Mucosa of descending colon (tissue), 3 donors: ENCODE measurements around the gene ST7L. TPM values are rescaled to one million over a fixed set of nuclear protein-coding genes. Genes with fewer than 3 reads are reported as not detected.
A peak's percentile ranks its signal among the peaks of the same experiment; 100 is the strongest.

Experiments
- ATAC-seq: fragments of 200-7000 bp; cut with Tn5 transposase; one replicate; pipeline ENCODE4 v1.9.1; 2020; ENCODE audit warnings: mild to moderate bottlenecking, moderate library complexity
- DNase-seq, 3 donors: peaks; one replicate each; pipeline ENCODE4 v3.0.0-alpha.2; 2020
- H3K36me3 ChIP-seq: fragments of 200-600 bp; one replicate; pipeline ENCODE4 v1.8.0; 2021; ENCODE audit warnings: low read depth, mild to moderate bottlenecking
- H3K4me1 ChIP-seq: fragments of 200-600 bp; one replicate; pipeline ENCODE4 v1.8.0; 2021; ENCODE audit warnings: low read depth, mild to moderate bottlenecking
- H3K4me3 ChIP-seq: fragments of 200-600 bp; one replicate; pipeline ENCODE4 v1.8.0; 2021; ENCODE audit warnings: mild to moderate bottlenecking
- H3K9me3 ChIP-seq: fragments of 200-600 bp; one replicate; pipeline ENCODE4 v1.8.0; 2021; ENCODE audit warnings: mild to moderate bottlenecking
- intact Hi-C, 2 donors: fragments of 100-400 bp; cut with DNase I in 1 of 2; cut with micrococcal nuclease in 1 of 2; formaldehyde crosslinking; loops; one replicate each; pipeline versions ENCODE4 v1.11.0 to v1.11.1; 2022; cut with DNase I, micrococcal nuclease
- long read RNA-seq, 2 donors: library from polyadenylated mRNA; unstranded; transcript quantifications; one replicate each; pipeline ENCODE4 v2.0.0, GENCODE V29; 2019 to 2021
- total RNA-seq, 3 donors: library from RNA; stranded (reverse); fragmentation: NEBNext Ultra II Directional in 2 of 3; extraction: Animal tissue kit (Norgen Biotek cat#: 25700) in 2 of 3; gene quantifications; one replicate each; pipeline versions ENCODE4 v1.2.1 to v1.2.4, GENCODE V29; 2021 to 2023
- TF ChIP-seq, protein P1 (sequence below): fragments of 200-600 bp; IDR thresholded peaks from one replicate; pipeline ENCODE4 v1.8.0; 2022; ENCODE audit warnings: antibody characterized with exemption, mild to moderate bottlenecking
- donor health status: DM: no; HTN: no; CAD: no; lungs with moderate emphysema.
- donor health status: DM: no; HTN: no; CAD: no.
- donor health status: DM: no; HTN: yes; CAD: no.

The ST7L gene, protein sequence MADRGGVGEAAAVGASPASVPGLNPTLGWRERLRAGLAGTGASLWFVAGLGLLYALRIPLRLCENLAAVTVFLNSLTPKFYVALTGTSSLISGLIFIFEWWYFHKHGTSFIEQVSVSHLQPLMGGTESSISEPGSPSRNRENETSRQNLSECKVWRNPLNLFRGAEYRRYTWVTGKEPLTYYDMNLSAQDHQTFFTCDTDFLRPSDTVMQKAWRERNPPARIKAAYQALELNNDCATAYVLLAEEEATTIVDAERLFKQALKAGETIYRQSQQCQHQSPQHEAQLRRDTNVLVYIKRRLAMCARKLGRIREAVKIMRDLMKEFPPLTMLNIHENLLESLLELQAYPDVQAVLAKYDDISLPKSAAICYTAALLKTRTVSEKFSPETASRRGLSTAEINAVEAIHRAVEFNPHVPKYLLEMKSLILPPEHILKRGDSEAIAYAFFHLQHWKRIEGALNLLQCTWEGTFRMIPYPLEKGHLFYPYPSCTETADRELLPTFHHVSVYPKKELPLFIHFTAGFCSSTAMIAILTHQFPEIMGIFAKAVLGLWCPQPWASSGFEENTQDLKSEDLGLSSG
- total RNA-seq, result 10 to 100 TPM; 15.9 to 21.2 (median 21.1) TPM
- long read RNA-seq, donor 1, full-length matches to known transcripts, result 5 of 17 reads
- long read RNA-seq, donor 1, partial matches to known transcripts, result 4 of 17 reads
- long read RNA-seq, donor 1, other reads (novel, unspliced or antisense), result 8 of 17 reads
- long read RNA-seq, donor 2, partial matches to known transcripts, result 5 of 12 reads
- long read RNA-seq, donor 2, other reads (novel, unspliced or antisense), result 5 of 12 reads

DNA sequence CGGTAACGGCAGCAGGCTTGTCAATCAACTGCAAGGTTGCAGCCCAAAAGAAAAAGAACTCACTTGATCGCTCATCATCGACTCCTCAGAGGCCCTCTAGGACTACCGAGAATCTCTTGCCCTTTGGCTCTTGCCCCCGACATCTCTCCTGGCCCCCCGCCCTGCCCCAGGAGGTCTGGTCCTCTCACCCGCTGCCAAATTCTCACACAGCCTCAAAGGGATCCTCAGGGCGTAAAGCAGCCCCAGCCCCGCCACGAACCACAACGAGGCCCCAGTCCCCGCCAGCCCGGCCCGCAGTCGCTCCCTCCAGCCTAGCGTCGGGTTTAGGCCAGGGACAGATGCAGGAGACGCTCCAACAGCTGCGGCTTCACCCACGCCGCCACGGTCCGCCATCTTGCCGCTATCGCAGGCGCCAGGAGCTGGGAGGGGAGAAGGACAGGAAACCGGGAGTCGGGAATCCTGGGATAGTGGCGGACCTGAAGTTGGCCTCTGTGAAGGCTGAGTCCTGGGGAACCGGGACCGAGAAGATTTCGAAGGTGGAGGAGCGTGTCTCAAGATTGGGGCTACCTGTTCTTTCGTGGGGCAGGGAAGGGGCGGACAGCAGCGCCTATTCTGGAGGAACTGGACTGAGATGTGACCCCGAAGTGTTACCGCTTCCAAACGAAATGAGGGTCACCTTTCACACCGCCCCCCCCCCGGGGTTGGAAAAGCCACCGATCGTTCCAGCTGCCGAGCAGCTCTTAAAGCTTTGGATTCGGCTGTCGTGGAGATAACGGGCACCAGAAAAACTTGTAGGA lies at the start of gene ST7L:
TSS of gene ST7L (minus strand) at position 421 of the 797 bp plus-strand sequence. CDS start at position 393, 28 bp downstream.
- Histone ChIP-seq H3K36me3 (no peaks in the 10 kb centered on the region), H3K4me1 (peaks cover 20% of the 10 kb centered on the region), H3K9me3 (no peaks in the 10 kb centered on the region), H3K4me3 (peak within 1 kb of the TSS; percentile 87)
- TF ChIP-seq, protein P1, sequence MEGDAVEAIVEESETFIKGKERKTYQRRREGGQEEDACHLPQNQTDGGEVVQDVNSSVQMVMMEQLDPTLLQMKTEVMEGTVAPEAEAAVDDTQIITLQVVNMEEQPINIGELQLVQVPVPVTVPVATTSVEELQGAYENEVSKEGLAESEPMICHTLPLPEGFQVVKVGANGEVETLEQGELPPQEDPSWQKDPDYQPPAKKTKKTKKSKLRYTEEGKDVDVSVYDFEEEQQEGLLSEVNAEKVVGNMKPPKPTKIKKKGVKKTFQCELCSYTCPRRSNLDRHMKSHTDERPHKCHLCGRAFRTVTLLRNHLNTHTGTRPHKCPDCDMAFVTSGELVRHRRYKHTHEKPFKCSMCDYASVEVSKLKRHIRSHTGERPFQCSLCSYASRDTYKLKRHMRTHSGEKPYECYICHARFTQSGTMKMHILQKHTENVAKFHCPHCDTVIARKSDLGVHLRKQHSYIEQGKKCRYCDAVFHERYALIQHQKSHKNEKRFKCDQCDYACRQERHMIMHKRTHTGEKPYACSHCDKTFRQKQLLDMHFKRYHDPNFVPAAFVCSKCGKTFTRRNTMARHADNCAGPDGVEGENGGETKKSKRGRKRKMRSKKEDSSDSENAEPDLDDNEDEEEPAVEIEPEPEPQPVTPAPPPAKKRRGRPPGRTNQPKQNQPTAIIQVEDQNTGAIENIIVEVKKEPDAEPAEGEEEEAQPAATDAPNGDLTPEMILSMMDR, result no peak
- ATAC-seq (peak; percentile 78), DNase-seq (peak; percentile 80 to 84 (median 80))
- intact Hi-C loops, result loop anchor here in 1 of 2 donors (10.0 kb wide), 2 partner anchors 114 to 224 kb away; partner anchors contain the start of genes CTTNBP2NL and WNT2B

DNA sequence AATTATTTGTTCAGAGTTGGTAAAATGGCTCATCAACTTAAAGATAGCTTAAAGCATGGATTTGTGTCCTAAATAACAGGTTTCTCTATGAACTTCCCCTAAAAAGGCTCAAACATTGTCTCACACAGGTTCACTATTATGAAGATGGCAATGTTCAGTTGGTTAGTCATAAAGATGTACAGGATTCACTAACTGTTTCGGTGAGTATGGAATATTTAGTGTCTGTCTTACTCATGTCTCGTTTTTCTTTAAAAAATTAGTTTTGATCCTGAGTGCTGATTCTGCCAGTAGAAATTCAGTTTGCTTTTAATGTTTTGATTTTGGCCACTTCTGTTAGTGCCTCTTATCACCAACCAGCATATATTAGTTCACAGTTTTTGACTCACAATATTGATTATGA lies 48.0 kb upstream of the ST7L start:
- DNase-seq (no peak), ATAC-seq (no peak)
- TF ChIP-seq, protein P1, result no peak
- H3K36me3 ChIP-seq, result peaks cover 2% of the 10 kb centered on the region
- H3K9me3 ChIP-seq, result no peaks in the 10 kb centered on the region
- no peaks in the 10 kb centered on the region for H3K4me1 ChIP-seq
- intact Hi-C loops, result no loop called here
- no peak overlapping the region for H3K4me3 ChIP-seq

DNA sequence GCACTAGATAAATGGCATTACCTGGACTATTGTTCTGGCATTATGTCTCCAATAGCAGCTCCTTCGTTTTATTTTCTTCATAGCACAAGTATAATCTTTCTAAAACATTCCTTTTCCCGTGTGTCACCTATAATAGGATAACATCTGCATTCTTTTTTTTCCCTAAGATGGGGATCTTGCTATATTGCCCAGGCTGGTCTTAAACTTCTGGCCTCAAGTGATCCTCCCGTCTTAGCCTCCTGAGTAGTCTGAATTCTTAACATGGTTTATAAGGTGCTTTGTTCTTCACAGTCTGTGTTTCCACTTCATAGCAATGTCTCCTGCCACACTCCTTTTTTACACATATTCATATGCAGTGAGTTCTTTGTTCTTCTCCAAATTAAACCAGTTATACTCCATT lies 46.9 kb upstream of the ST7L start:
- DNase-seq (no peak), ATAC-seq (no peak)
- H3K36me3 ChIP-seq, result peaks cover 13% of the 10 kb centered on the region
- TF ChIP-seq, protein P1, result no peak
- intact Hi-C loops, result no loop called here
- H3K9me3 ChIP-seq, result no peaks in the 10 kb centered on the region
- no peak overlapping the region for H3K4me3 ChIP-seq
- no peaks in the 10 kb centered on the region for H3K4me1 ChIP-seq

DNA sequence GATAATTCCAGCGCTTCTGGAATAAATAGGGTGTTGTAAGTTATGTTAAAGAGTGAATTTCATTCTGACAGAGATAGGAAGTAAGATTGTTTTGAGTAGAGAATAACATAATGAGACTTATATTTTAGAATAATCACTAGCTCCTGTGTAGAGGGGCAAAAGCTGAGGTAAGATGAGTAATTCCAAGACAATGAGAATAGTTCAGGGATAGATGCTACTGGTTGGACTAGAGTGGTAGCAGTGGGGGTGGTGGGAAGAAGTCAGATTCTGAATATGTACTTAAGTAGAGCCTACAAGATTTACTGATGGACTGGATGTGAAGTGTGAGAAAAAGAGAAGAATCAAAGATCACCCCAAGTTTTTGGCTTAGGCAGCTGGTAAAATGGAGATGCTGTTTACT lies 32.3 kb upstream of the ST7L start:
- no peaks in the 10 kb centered on the region for H3K4me1 ChIP-seq
- no peaks in the 10 kb centered on the region for H3K36me3 ChIP-seq
- TF ChIP-seq, protein P1, result no peak
- no peak overlapping the region for H3K4me3 ChIP-seq
- no peaks in the 10 kb centered on the region for H3K9me3 ChIP-seq
- ATAC-seq, result no peak
- intact Hi-C loops, result no loop called here
- DNase-seq, result no peak

DNA sequence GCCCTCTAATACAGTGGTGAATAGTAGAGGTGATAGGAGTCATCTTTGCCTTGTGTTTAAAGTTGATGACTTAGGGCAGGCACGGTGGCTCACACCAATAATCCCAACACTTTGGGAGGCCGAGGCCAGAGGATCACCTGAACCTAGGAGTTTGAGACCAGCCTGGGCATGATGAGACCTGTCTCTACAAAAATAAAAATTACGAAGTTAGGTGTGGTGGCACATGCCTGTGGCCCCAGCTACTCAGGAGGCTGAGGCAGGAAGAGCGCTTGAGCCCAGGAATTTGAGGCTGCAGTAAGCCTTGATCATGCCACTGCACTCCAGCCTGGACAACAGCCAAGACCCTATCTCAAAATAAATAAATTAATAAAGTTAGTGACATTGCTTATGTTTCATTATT lies 27.3 kb upstream of the ST7L start:
- H3K9me3 ChIP-seq, result no peaks in the 10 kb centered on the region
- DNase-seq (no peak), ATAC-seq (no peak)
- TF ChIP-seq, protein P1, result no peak
- no peaks in the 10 kb centered on the region for H3K4me1 ChIP-seq
- no peaks in the 10 kb centered on the region for H3K36me3 ChIP-seq
- no peak overlapping the region for H3K4me3 ChIP-seq
- intact Hi-C loops, result no loop called here
